ENCODE measurements around the gene POLE.

- TF ChIP-seq FOXK2 (IDR thresholded peaks at IDR 0.05) (no peak), CTCF (IDR thresholded peaks at IDR 0.05 in 2 of 3, conservative IDR thresholded peaks at IDR 0.05 in 1 of 3; ENCODE audit: control insufficient read depth in 2 of 3, extremely low read depth in 1 of 3, insufficient read depth in 1 of 3, low read depth in 3 of 3, low read length in 3 of 3) (no peak), MYC (IDR thresholded peaks at IDR 0.05; ENCODE audit: insufficient read depth, insufficient read length, insufficient replicate concordance, low read length, severe bottlenecking) (no peak), RAD21 (IDR thresholded peaks at IDR 0.05; ENCODE audit: insufficient read depth, low read depth, low read length) (no peak), SUPT20H (IDR thresholded peaks at IDR 0.05; ENCODE audit: borderline replicate concordance, control insufficient read depth, low read depth, low read length) (no peak), EZH2 (IDR thresholded peaks at IDR 0.05; ENCODE audit: borderline replicate concordance, control insufficient read depth, low read depth, low read length) (no peak), POLR2A (IDR thresholded peaks at IDR 0.05; ENCODE audit: low read depth, low read length) (no peak), NRF1 (conservative IDR thresholded peaks at IDR 0.05; ENCODE audit: low read depth, low read length) (no peak), BACH1 (IDR thresholded peaks at IDR 0.05; ENCODE audit: borderline replicate concordance) (no peak), ESRRA (IDR thresholded peaks at IDR 0.05; ENCODE audit: low read length) (no peak), CHD1 (IDR thresholded peaks at IDR 0.05; ENCODE audit: low read depth, low read length) (no peak), USF2 (IDR thresholded peaks at IDR 0.05; ENCODE audit: borderline replicate concordance, low read depth, low read length) (no peak), PRDM15 (CRISPR knock-in tag; IDR thresholded peaks at IDR 0.05) (no peak)
These were observed 32.8 kb upstream of the POLE start for GRCh38 chr12:132719954-132720324.

All from GM12878 (cell line).